Natural killer cell (primary cell): ENCODE measurements around the gene BICC1. TPM values are rescaled to one million over a fixed set of nuclear protein-coding genes. Genes with fewer than 3 reads are reported as not detected.

ENCODE experiments used
- ATAC-seq, 3 donors: fragments of 150-1000 bp in 2 of 3; fragments of 200-7000 bp in 1 of 3; cut with Tn5 transposase; 1 replicate in 1 of 3; 2 replicates in 2 of 3; pipeline ENCODE4 v1.10.0; 2021; ENCODE audit warnings: mild to moderate bottlenecking in 2 of 3, moderate library complexity in 2 of 3
- DNase-seq, 2 donors: peaks; one replicate each; pipeline versions ENCODE4 v3.0.0 to v3.0.0-alpha.2; 2013 to 2021; ENCODE audit warnings: mixed read lengths in 1 of 2
- H3K27ac ChIP-seq: one replicate; pipeline ENCODE4 v1.5.1; 2013; ENCODE audit warnings: mild to moderate bottlenecking, low read length
- H3K27me3 ChIP-seq: one replicate; pipeline ENCODE4 v1.6.1; 2013; ENCODE audit warnings: low read length; ENCODE audit not compliant: control insufficient read depth, insufficient read depth
- H3K36me3 ChIP-seq: one replicate; pipeline ENCODE4 v1.6.1; 2013; ENCODE audit warnings: low read length; ENCODE audit not compliant: control insufficient read depth, insufficient read depth
- H3K4me1 ChIP-seq: one replicate; pipeline ENCODE4 v1.6.1; 2013; ENCODE audit warnings: low read length; ENCODE audit not compliant: control insufficient read depth, insufficient read depth
- H3K4me3 ChIP-seq: one replicate; pipeline ENCODE4 v1.5.1; 2013; ENCODE audit warnings: low read length
- H3K9me3 ChIP-seq: one replicate; pipeline ENCODE4 v1.6.1; 2013; ENCODE audit warnings: low read length; ENCODE audit not compliant: control insufficient read depth, insufficient read depth
- H3K27ac Mint-ChIP-seq, 2 donors: one replicate each; pipeline ENCODE4 v1.8.0; 2022; ENCODE audit warnings: mild to moderate bottlenecking in 2 of 2, mixed read lengths in 2 of 2, moderate library complexity in 1 of 2
- H3K27me3 Mint-ChIP-seq, 2 donors: one replicate each; pipeline ENCODE4 v1.8.0; 2022; ENCODE audit warnings: low read depth in 2 of 2, mixed read lengths in 2 of 2
- H3K36me3 Mint-ChIP-seq: one replicate; pipeline ENCODE4 v1.8.0; 2022; ENCODE audit warnings: mixed read lengths
- H3K4me1 Mint-ChIP-seq, 2 donors: one replicate each; pipeline ENCODE4 v1.8.0; 2022; ENCODE audit warnings: mixed read lengths in 2 of 2
- H3K4me3 Mint-ChIP-seq: one replicate; pipeline ENCODE4 v1.8.0; 2022; ENCODE audit warnings: mild to moderate bottlenecking, moderate library complexity, mixed read lengths
- H3K9me3 Mint-ChIP-seq, 2 donors: one replicate each; pipeline ENCODE4 v1.8.0; 2022; ENCODE audit warnings: mixed read lengths in 2 of 2
- CTCF ChIP-seq: fragments of 200-600 bp; IDR thresholded peaks from one replicate; pipeline ENCODE4 v1.8.0; 2022; ENCODE audit warnings: antibody characterized with exemption
- WGBS: methylation state at CpG from one replicate; pipeline ENCODE4 v1.1.7; 2013; ENCODE audit warnings: missing lambda C conversion rate; ENCODE audit not compliant: insufficient coverage; 5-methylcytosine and 5-hydroxymethylcytosine counted together
- intact Hi-C: fragments of 100-400 bp; cut with micrococcal nuclease; formaldehyde crosslinking; loops from one replicate; pipeline ENCODE4 v1.14.2; 2022
- total RNA-seq, 4 donors: library from RNA; stranded (reverse); fragments of 120-200 nt in 1 of 4; gene quantifications; one replicate each; pipeline versions ENCODE4 v1.2.3 to v1.2.4, GENCODE V29; 2013 to 2022

The BICC1 gene
- total RNA-seq, 3 donors from 2014 or later (not counting 1 experiment from before 2014, with no cell fraction given) = 0.14 TPM; not detected in 2

GRCh38 chr10:58516671-58517070 lies 4.0 kb downstream of the BICC1 start:
- peaks cover 0 to 6% of the 10 kb centered on the region in 2 donors for H3K4me1 Mint-ChIP-seq
- H3K4me3 Mint-ChIP-seq = no peak overlapping the region
- H3K27me3 Mint-ChIP-seq = peaks cover 0 to 12% of the 10 kb centered on the region in 2 donors
- no peak overlapping the region for H3K27ac ChIP-seq
- ATAC-seq (no peak), DNase-seq (no peak)
- H3K4me1 ChIP-seq = peaks cover 7% of the 10 kb centered on the region
- no peak overlapping the region for H3K27ac Mint-ChIP-seq
- H3K4me3 ChIP-seq = no peak overlapping the region
- H3K36me3 Mint-ChIP-seq = no peaks in the 10 kb centered on the region
- H3K9me3 Mint-ChIP-seq = no peaks in the 10 kb centered on the region
- no peak for TF ChIP-seq CTCF
- no peaks in the 10 kb centered on the region for H3K9me3 ChIP-seq
- peaks cover 17% of the 10 kb centered on the region for H3K27me3 ChIP-seq
- intact Hi-C loops = no loop called here
- no peaks in the 10 kb centered on the region for H3K36me3 ChIP-seq

- Histone ChIP-seq H3K27ac (no peak overlapping the region), H3K36me3 (no peaks in the 10 kb centered on the region), H3K4me1 (peaks cover 7% of the 10 kb centered on the region), H3K4me3 (no peak overlapping the region), H3K27me3 (peaks cover 14% of the 10 kb centered on the region), H3K9me3 (no peaks in the 10 kb centered on the region)
- peaks cover 0 to 5% of the 10 kb centered on the region in 2 donors for H3K4me1 Mint-ChIP-seq
- no peaks in the 10 kb centered on the region for H3K36me3 Mint-ChIP-seq
- 100% methylated on average over 1 of the region's 1 CpG for WGBS
- peaks cover 0 to 12% of the 10 kb centered on the region in 2 donors for H3K27me3 Mint-ChIP-seq
- no peak for ATAC-seq
- no peaks in the 10 kb centered on the region for H3K9me3 Mint-ChIP-seq
- intact Hi-C loops = no loop called here
- TF ChIP-seq CTCF = no peak
- no peak overlapping the region for H3K4me3 Mint-ChIP-seq
- DNase-seq = no peak
- no peak overlapping the region for H3K27ac Mint-ChIP-seq
Observed at GRCh38 chr10:58517081-58517480, 4.4 kb downstream of the BICC1 start.

- Mint-ChIP-seq H3K27me3 (peaks cover 0 to 8% of the 10 kb centered on the region in 2 donors), H3K4me1 (no peaks in the 10 kb centered on the region), H3K36me3 (no peaks in the 10 kb centered on the region), H3K9me3 (peaks cover 0 to 4% of the 10 kb centered on the region in 2 donors), H3K4me3 (no peak overlapping the region), H3K27ac (no peak overlapping the region)
- 71% methylated on average over 3 of the region's 4 CpGs for WGBS
- ATAC-seq (no peak), DNase-seq (no peak)
- H3K27ac ChIP-seq = no peak overlapping the region
- intact Hi-C loops = no loop called here
- H3K9me3 ChIP-seq = no peaks in the 10 kb centered on the region
- no peak overlapping the region for H3K4me3 ChIP-seq
- no peaks in the 10 kb centered on the region for H3K36me3 ChIP-seq
- H3K27me3 ChIP-seq = peaks cover 10% of the 10 kb centered on the region
- H3K4me1 ChIP-seq = peaks cover 7% of the 10 kb centered on the region
- no peak for TF ChIP-seq CTCF
Observed at GRCh38 chr10:58517491-58518355, 5.1 kb downstream of the BICC1 start.
